ENCODE results near the gene RPLP2. TPM values are rescaled to one million over a fixed set of nuclear protein-coding genes. Genes with fewer than 3 reads are reported as not detected.
A peak's percentile ranks its signal among the peaks of the same experiment; 100 is the strongest.

Gene RPLP2
- total and polyA plus RNA-seq, 2 experiments from 2014 or later = 401 to 468 TPM

DNA sequence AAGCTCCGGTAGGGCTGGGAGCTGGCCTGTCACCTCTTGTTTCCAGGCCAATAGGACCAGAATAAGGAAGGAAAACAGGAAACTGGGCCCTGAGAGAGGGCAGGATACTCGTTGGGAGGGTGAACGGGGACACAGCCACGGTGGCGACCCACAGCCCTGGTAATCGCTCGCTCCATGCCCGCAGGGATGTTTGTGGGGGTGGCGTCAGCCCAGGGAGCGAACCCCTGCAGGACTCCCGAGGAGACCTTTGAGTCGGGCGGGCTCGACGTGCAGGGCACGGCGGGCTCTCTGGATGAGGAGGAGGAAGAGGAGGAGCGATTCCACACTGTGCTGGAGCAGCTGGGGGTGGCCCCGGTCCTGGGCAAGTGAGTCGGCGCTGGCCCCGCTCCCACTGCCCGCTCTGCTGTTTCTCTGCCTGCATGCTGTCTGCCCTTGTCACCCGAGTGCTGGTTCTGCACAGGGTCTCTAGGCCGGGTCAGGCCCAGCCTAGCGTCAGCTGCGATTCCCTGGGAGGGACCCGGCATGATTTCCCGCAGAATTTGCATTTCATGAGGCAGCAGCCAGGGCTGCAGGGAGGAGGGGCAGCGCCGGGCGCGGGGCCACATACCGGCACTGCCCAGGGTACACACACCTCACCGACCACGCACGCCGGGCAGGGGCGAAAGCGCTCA lies 19.5 kb downstream of the RPLP2 start:
- Histone ChIP-seq H3K4me2 (peak overlapping the region; percentile 97), H3K27me3 (peaks cover 21% of the 10 kb centered on the region), H2AFZ (no peak overlapping the region), H3K9me3 (ENCODE audit: low read depth) (no peaks in the 10 kb centered on the region), H3K4me1 (ENCODE audit: insufficient read depth) (peaks cover 53% of the 10 kb centered on the region), H3K9me2 (replicated peaks; ENCODE audit: insufficient read depth) (no peaks in the 10 kb centered on the region), H3K79me2 (peaks cover 12% of the 10 kb centered on the region), H4K20me1 (ENCODE audit: insufficient read depth, poor library complexity, severe bottlenecking) (peaks cover 10% of the 10 kb centered on the region), H3K4me3 (no peak overlapping the region), H3K36me3 (replicated peaks; ENCODE audit: insufficient read depth, low read depth) (no peaks in the 10 kb centered on the region), H3K27ac (no peak overlapping the region)
- TF ChIP-seq, protein P1, sequence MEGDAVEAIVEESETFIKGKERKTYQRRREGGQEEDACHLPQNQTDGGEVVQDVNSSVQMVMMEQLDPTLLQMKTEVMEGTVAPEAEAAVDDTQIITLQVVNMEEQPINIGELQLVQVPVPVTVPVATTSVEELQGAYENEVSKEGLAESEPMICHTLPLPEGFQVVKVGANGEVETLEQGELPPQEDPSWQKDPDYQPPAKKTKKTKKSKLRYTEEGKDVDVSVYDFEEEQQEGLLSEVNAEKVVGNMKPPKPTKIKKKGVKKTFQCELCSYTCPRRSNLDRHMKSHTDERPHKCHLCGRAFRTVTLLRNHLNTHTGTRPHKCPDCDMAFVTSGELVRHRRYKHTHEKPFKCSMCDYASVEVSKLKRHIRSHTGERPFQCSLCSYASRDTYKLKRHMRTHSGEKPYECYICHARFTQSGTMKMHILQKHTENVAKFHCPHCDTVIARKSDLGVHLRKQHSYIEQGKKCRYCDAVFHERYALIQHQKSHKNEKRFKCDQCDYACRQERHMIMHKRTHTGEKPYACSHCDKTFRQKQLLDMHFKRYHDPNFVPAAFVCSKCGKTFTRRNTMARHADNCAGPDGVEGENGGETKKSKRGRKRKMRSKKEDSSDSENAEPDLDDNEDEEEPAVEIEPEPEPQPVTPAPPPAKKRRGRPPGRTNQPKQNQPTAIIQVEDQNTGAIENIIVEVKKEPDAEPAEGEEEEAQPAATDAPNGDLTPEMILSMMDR (IDR thresholded peaks at IDR 0.05; ENCODE audit: poor library complexity) = no peak
- TF ChIP-seq EZH2phosphoT487 (IDR thresholded peaks at IDR 0.05; ENCODE audit: low read depth, severe bottlenecking, unreplicated experiment) (no peak), EZH2 (IDR thresholded peaks at IDR 0.05; ENCODE audit: borderline replicate concordance) (no peak)
- WGBS (ENCODE audit: low lambda C conversion rate, missing lambda C conversion rate) = 26% methylated on average over 38 of the region's 40 CpGs
- no peak for DNase-seq (ENCODE audit: low spot score)

DNA sequence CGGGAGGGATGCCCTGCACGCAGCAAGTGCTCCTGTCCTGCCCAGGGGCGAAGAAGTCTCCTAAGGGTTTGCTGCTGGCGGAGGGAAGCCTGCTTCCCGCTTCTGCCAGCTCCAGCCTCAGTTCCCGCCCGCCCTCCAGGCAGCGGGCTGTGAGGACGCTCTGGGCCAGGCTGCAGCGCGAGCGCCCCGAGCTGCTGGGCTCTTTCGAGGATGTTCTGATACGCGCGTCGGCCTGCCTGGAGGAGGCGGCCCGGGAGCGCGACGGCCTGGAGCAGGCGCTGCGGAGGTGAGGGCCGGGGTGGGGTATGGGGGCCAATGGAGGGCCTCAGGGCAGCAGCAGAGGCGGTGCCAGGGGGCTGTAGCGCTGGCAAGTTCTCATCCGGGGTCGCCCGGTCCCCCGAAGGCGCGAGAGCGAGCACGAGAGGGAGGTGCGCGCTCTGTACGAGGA lies 20.1 kb downstream of the RPLP2 start:
- Histone ChIP-seq H3K36me3 (replicated peaks; ENCODE audit: insufficient read depth, low read depth) (no peaks in the 10 kb centered on the region), H3K4me1 (ENCODE audit: insufficient read depth) (peaks cover 59% of the 10 kb centered on the region), H3K79me2 (peaks cover 17% of the 10 kb centered on the region), H3K27ac (no peak overlapping the region), H3K9me3 (ENCODE audit: low read depth) (no peaks in the 10 kb centered on the region), H3K27me3 (peaks cover 21% of the 10 kb centered on the region), H3K4me2 (peak overlapping the region; percentile 97), H4K20me1 (ENCODE audit: insufficient read depth, poor library complexity, severe bottlenecking) (peaks cover 15% of the 10 kb centered on the region), H3K9me2 (replicated peaks; ENCODE audit: insufficient read depth) (no peaks in the 10 kb centered on the region), H3K4me3 (no peak overlapping the region), H2AFZ (no peak overlapping the region)
- 5% methylated on average over 36 of the region's 39 CpGs for WGBS (ENCODE audit: low lambda C conversion rate, missing lambda C conversion rate)
- TF ChIP-seq EZH2 (IDR thresholded peaks at IDR 0.05; ENCODE audit: borderline replicate concordance) = no peak
- TF ChIP-seq EZH2phosphoT487 (IDR thresholded peaks at IDR 0.05; ENCODE audit: low read depth, severe bottlenecking, unreplicated experiment) = no peak
- TF ChIP-seq, protein P1 (IDR thresholded peaks at IDR 0.05; ENCODE audit: poor library complexity) = no peak
- no peak for DNase-seq (ENCODE audit: low spot score)

DNA sequence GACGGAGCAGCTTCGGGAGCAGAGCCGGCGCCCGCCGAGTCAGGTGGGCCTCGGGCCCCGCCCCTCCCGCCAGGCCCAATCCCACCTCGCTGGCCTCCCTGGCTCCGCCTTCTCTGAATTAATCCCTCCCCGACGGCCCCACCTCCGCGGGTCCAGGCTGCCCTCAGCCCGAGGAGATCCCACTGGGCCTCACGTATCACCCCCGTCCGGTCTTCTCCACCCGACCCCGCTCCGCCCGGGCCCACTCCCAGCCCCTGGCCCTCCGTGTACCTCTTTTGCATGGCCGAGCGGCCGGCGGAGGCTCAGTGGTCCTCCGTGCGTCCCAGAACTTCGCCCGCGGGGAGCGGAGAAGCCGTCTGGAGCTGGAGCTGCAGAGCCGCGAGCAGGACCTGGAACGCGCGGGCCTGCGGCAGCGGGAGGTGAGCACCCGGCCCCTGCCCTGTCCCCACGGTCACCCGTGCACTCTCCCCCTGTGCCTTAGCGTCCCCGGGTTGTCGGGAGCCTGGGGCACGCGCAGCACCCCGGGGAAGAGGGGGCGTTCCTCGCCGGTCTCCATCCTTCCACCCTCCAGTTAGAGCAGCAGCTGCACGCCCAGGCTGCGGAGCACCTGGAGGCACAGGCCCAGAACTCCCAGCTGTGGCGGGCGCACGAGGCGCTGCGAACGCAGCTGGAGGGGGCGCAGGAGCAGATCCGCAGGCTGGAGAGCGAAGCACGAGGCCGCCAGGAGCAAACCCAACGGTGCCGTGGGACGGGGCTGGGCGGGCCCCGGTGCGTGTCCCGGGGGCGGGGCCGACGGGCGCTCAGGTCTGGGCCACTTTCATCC lies 20.7 kb downstream of the RPLP2 start:
- Histone ChIP-seq H3K9me2 (replicated peaks; ENCODE audit: insufficient read depth) (no peaks in the 10 kb centered on the region), H3K4me1 (ENCODE audit: insufficient read depth) (peaks cover 61% of the 10 kb centered on the region), H3K27ac (no peak overlapping the region), H3K27me3 (peaks cover 21% of the 10 kb centered on the region), H3K79me2 (peaks cover 22% of the 10 kb centered on the region), H3K9me3 (ENCODE audit: low read depth) (no peaks in the 10 kb centered on the region), H4K20me1 (ENCODE audit: insufficient read depth, poor library complexity, severe bottlenecking) (peaks cover 17% of the 10 kb centered on the region), H2AFZ (no peak overlapping the region), H3K36me3 (replicated peaks; ENCODE audit: insufficient read depth, low read depth) (no peaks in the 10 kb centered on the region), H3K4me2 (peak overlapping the region; percentile 97), H3K4me3 (no peak overlapping the region)
- WGBS (ENCODE audit: low lambda C conversion rate, missing lambda C conversion rate) = 5% methylated on average over 48 of the region's 78 CpGs
- DNase-seq (ENCODE audit: low spot score) = peak; percentile 90
- no peak for TF ChIP-seq EZH2phosphoT487 (IDR thresholded peaks at IDR 0.05; ENCODE audit: low read depth, severe bottlenecking, unreplicated experiment)
- TF ChIP-seq EZH2 (IDR thresholded peaks at IDR 0.05; ENCODE audit: borderline replicate concordance) = peak; percentile 45
- TF ChIP-seq, protein P1 (IDR thresholded peaks at IDR 0.05; ENCODE audit: poor library complexity) = no peak
